Fibroblast of pulmonary artery (primary cell): ENCODE results near the gene RNF220.

ENCODE experiments used
- DNase-seq: peaks from one replicate; pipeline ENCODE4 v3.0.0-alpha.2; 2010; ENCODE audit warnings: low read depth
- H3K4me3 ChIP-seq: replicated peaks from 2 replicates; pipeline ENCODE4 v1.5.1; 2011; ENCODE audit warnings: low read depth, mild to moderate bottlenecking, control low read depth, low read length, moderate library complexity
- CTCF ChIP-seq: IDR thresholded peaks from 2 replicates; pipeline ENCODE4 v1.5.1; 2011; ENCODE audit warnings: mild to moderate bottlenecking, control low read depth, low read length, inconsistent platforms; ENCODE audit errors: missing control alignments

RNF220 gene

GRCh38 chr1:44476891-44477290, 71.8 kb downstream of the RNF220 start:
- TF ChIP-seq CTCF, result no peak
- no peak overlapping the region for H3K4me3 ChIP-seq
- no peak for DNase-seq

GRCh38 chr1:44481701-44482100, 76.6 kb downstream of the RNF220 start:
- H3K4me3 ChIP-seq, result no peak overlapping the region
- no peak for TF ChIP-seq CTCF
- no peak for DNase-seq

- H3K4me3 ChIP-seq, result no peak overlapping the region
- no peak for DNase-seq
- no peak for TF ChIP-seq CTCF
These were observed 78.2 kb downstream of the RNF220 start for GRCh38 chr1:44483089-44483874.

GRCh38 chr1:44484155-44484688, 79.2 kb downstream of the RNF220 start:
- TF ChIP-seq CTCF, result no peak
- peak; percentile 72 for DNase-seq

GRCh38 chr1:44485229-44485933, 80.3 kb downstream of the RNF220 start:
- no peak overlapping the region for H3K4me3 ChIP-seq
- DNase-seq, result peak; percentile 94
- TF ChIP-seq CTCF, result no peak

More at GRCh38 chr1:44484155-44484688, 79.2 kb downstream of the RNF220 start:
- no peak overlapping the region for H3K4me3 ChIP-seq

- no peak overlapping the region for H3K4me3 ChIP-seq
- no peak for DNase-seq
- no peak for TF ChIP-seq CTCF
These were observed 80.9 kb downstream of the RNF220 start for GRCh38 chr1:44485934-44486460.
